IMR-90 (cell line): ENCODE results near the gene TNK2. TPM values are rescaled to one million over a fixed set of nuclear protein-coding genes. Genes with fewer than 3 reads are reported as not detected.
A peak's percentile ranks its signal among the peaks of the same experiment; 100 is the strongest.

Source experiments
- ATAC-seq: fragments of 200-7000 bp; cut with Tn5 transposase; 2 replicates; pipeline ENCODE4 v1.9.1; 2020; ENCODE audit warnings: low read depth, mild to moderate bottlenecking, moderate library complexity
- BruUV-seq: library from RNA; stranded (reverse); fragments of 400-500 nt; replicated peaks from 2 replicates; lab custom pipeline; 2021; lab: Mats Ljungman, UMichigan
- CTCF ChIA-PET: fragments of 300-600 bp; formaldehyde crosslinking; extraction: SDS; loops from one replicate; lab custom pipeline; 2021; ENCODE audit warnings: antibody characterized with exemption; lab: Yijun Ruan, JAX
- POLR2A ChIA-PET: fragments of 300-600 bp; sonication (Branson Sonifier 250); formaldehyde crosslinking; loops from one replicate; lab custom pipeline; 2022; ENCODE audit warnings: antibody characterized with exemption; ENCODE audit not compliant: unreplicated experiment; lab: Charles Lee
- DNase-seq: peaks from one replicate; pipeline ENCODE4 v3.0.0; 2013
- H2AFZ ChIP-seq: replicated peaks from 2 replicates; pipeline ENCODE3; 2013; ENCODE audit warnings: low read length, mild to moderate bottlenecking; ENCODE audit not compliant: poor library complexity
- H2AK5ac ChIP-seq: 2 replicates; pipeline ENCODE4 v1.6.1; 2013; ENCODE audit warnings: low read depth, low read length, inconsistent platforms
- H2AK9ac ChIP-seq: replicated peaks from 2 replicates; pipeline ENCODE3; 2013; ENCODE audit warnings: mild to moderate bottlenecking, low read depth, low read length, moderate library complexity; ENCODE audit not compliant: poor library complexity
- H2BK120ac ChIP-seq: 2 replicates; pipeline ENCODE4 v1.6.1; 2013; ENCODE audit warnings: low read depth, low read length, inconsistent platforms
- H2BK15ac ChIP-seq: 3 replicates; pipeline ENCODE4 v1.6.1; 2013; ENCODE audit warnings: low read depth, low read length, inconsistent platforms
- H2BK20ac ChIP-seq: 2 replicates; pipeline ENCODE4 v1.6.1; 2013; ENCODE audit warnings: low read depth, mild to moderate bottlenecking, inconsistent platforms, low read length, moderate library complexity
- H2BK5ac ChIP-seq: 2 replicates; pipeline ENCODE4 v1.6.1; 2013; ENCODE audit warnings: mild to moderate bottlenecking, low read depth, low read length, inconsistent platforms; ENCODE audit not compliant: poor library complexity, severe bottlenecking
- H3K14ac ChIP-seq: replicated peaks from 2 replicates; pipeline ENCODE4 v1.6.1; 2013; ENCODE audit warnings: low read depth, low read length, inconsistent platforms
- H3K18ac ChIP-seq: 2 replicates; pipeline ENCODE4 v1.6.1; 2013; ENCODE audit warnings: low read depth, low read length, control low read depth
- H3K23ac ChIP-seq: 2 replicates; pipeline ENCODE4 v1.6.1; 2013; ENCODE audit warnings: low read depth, low read length, inconsistent platforms
- H3K27ac ChIP-seq: 2 replicates; pipeline ENCODE4 v1.5.1; 2013; ENCODE audit warnings: mild to moderate bottlenecking, control low read depth, low read length; ENCODE audit not compliant: insufficient read depth
- H3K27me3 ChIP-seq: 2 replicates; pipeline ENCODE4 v1.6.1; 2013; ENCODE audit warnings: low read length; ENCODE audit not compliant: control insufficient read depth, insufficient read depth
- H3K36me3 ChIP-seq: 2 replicates; pipeline ENCODE4 v1.6.1; 2013; ENCODE audit warnings: low read length, mixed read lengths; ENCODE audit not compliant: control insufficient read depth, insufficient read depth
- H3K4ac ChIP-seq: 2 replicates; pipeline ENCODE4 v1.6.1; 2013; ENCODE audit warnings: low read depth, low read length, inconsistent platforms
- H3K4me1 ChIP-seq: 2 replicates; pipeline ENCODE4 v1.6.1; 2013; ENCODE audit warnings: low read length, mixed read lengths; ENCODE audit not compliant: control insufficient read depth, insufficient read depth
- H3K4me2 ChIP-seq: 2 replicates; pipeline ENCODE4 v1.6.1; 2013; ENCODE audit warnings: low read depth, mild to moderate bottlenecking, control low read depth, low read length, moderate library complexity
- H3K4me3 ChIP-seq: 2 replicates; pipeline ENCODE4 v1.5.1; 2013; ENCODE audit warnings: low read depth, mild to moderate bottlenecking, control low read depth, low read length, moderate library complexity; ENCODE audit not compliant: insufficient read depth
- H3K56ac ChIP-seq: 2 replicates; pipeline ENCODE4 v1.6.1; 2013; ENCODE audit warnings: low read length, inconsistent platforms; ENCODE audit not compliant: insufficient read depth; ENCODE audit errors: extremely low read depth
- H3K79me1 ChIP-seq, 2 experiments: 2 replicates each; pipeline ENCODE4 v1.6.1; 2013; ENCODE audit warnings: low read length in 2 of 2, inconsistent platforms in 1 of 2, low read depth in 1 of 2
- H3K9ac ChIP-seq: 2 replicates; pipeline ENCODE4 v1.6.1; 2013; ENCODE audit warnings: low read depth, low read length, control low read depth
- H3K9me1 ChIP-seq: 2 replicates; pipeline ENCODE4 v1.6.1; 2013; ENCODE audit warnings: low read length, inconsistent platforms; ENCODE audit not compliant: insufficient read depth
- H3K9me3 ChIP-seq: 2 replicates; pipeline ENCODE4 v1.6.1; 2013; ENCODE audit warnings: low read length; ENCODE audit not compliant: control insufficient read depth, insufficient read depth
- H4K20me1 ChIP-seq: 2 replicates; pipeline ENCODE4 v1.6.1; 2013; ENCODE audit warnings: low read length, inconsistent platforms; ENCODE audit not compliant: insufficient read depth
- H4K5ac ChIP-seq: 2 replicates; pipeline ENCODE4 v1.6.1; 2013; ENCODE audit warnings: mild to moderate bottlenecking, low read depth, low read length, control low read depth
- H4K8ac ChIP-seq, 2 experiments: 2 replicates each; pipeline ENCODE4 v1.6.1; 2013; ENCODE audit warnings: low read depth in 2 of 2, low read length in 2 of 2, control low read depth in 1 of 2, inconsistent platforms in 1 of 2
- H4K91ac ChIP-seq: 2 replicates; pipeline ENCODE4 v1.6.1; 2013; ENCODE audit warnings: low read depth, low read length, inconsistent platforms; ENCODE audit not compliant: insufficient read depth
- CEBPB ChIP-seq: IDR thresholded peaks from 2 replicates; pipeline ENCODE4 v1.6.1; 2012; ENCODE audit warnings: low read depth, low read length, improper control_type of control experiment
- CHD1 ChIP-seq: IDR thresholded peaks from 2 replicates; pipeline ENCODE4 v1.6.1; 2012; ENCODE audit warnings: low read depth, low read length, improper control_type of control experiment
- CTCF ChIP-seq: conservative IDR thresholded peaks from 2 replicates; pipeline ENCODE4 v1.5.1; 2012; ENCODE audit warnings: mild to moderate bottlenecking, low read depth, low read length, improper control_type of control experiment
- ELK1 ChIP-seq: fragments of 150-350 bp; IDR thresholded peaks from 2 replicates; pipeline ENCODE4 v1.6.1; 2016; ENCODE audit warnings: low read depth, mild to moderate bottlenecking, low read length, moderate library complexity, borderline replicate concordance
- FOS ChIP-seq: fragments of 150-350 bp; IDR thresholded peaks from 2 replicates; pipeline ENCODE4 v1.6.1; 2016; ENCODE audit warnings: low read depth, low read length
- MAFK ChIP-seq: IDR thresholded peaks from 2 replicates; pipeline ENCODE4 v1.6.1; 2012; ENCODE audit warnings: low read depth, low read length, improper control_type of control experiment
- MAZ ChIP-seq: IDR thresholded peaks from 2 replicates; pipeline ENCODE4 v1.6.1; 2012; ENCODE audit warnings: low read depth, mild to moderate bottlenecking, low read length, improper control_type of control experiment, moderate library complexity, borderline replicate concordance
- NFE2L2 ChIP-seq: fragments of 150-350 bp; IDR thresholded peaks from 2 replicates; pipeline ENCODE4 v1.6.1; 2016; ENCODE audit warnings: low read depth, mild to moderate bottlenecking, low read length
- RAD21 ChIP-seq: IDR thresholded peaks from 2 replicates; pipeline ENCODE4 v1.6.1; 2012; ENCODE audit warnings: low read length, improper control_type of control experiment
- RCOR1 ChIP-seq: IDR thresholded peaks from 2 replicates; pipeline ENCODE4 v1.6.1; 2012; ENCODE audit warnings: mild to moderate bottlenecking, low read length, improper control_type of control experiment; ENCODE audit not compliant: insufficient replicate concordance
- RFX5 ChIP-seq: IDR thresholded peaks from 2 replicates; pipeline ENCODE4 v1.8.0; 2012; ENCODE audit warnings: low read depth, mild to moderate bottlenecking, low read length, moderate library complexity
- SMC3 ChIP-seq: fragments of 150-350 bp; IDR thresholded peaks from 2 replicates; pipeline ENCODE4 v1.6.1; 2016; ENCODE audit warnings: low read depth, mild to moderate bottlenecking, antibody characterized with exemption, low read length, moderate library complexity
- WGBS, 2 experiments: methylation state at CpG; one replicate each; pipeline versions ENCODE4 v1.1.5 to v1.1.7; 2013; ENCODE audit warnings: missing lambda C conversion rate in 2 of 2; ENCODE audit not compliant: insufficient read length in 1 of 2; ENCODE audit errors: extremely low coverage in 2 of 2; 5-methylcytosine and 5-hydroxymethylcytosine counted together
- dilution Hi-C: fragments of 300-500 bp; cut with HindIII; formaldehyde crosslinking; loops from one replicate; pipeline ENCODE4 v1.14.3; 2018; ENCODE audit warnings: low sequenced_read_pairs; ENCODE audit not compliant: unreplicated experiment
- in situ Hi-C: fragments of 300-500 bp; cut with MboI; formaldehyde crosslinking; loops from 3 replicates; pipeline ENCODE4 v1.14.3; 2019; ENCODE audit warnings: low sequenced_read_pairs, inconsistent platforms, mixed read lengths
- intact Hi-C: fragments of 100-400 bp; cut with micrococcal nuclease; formaldehyde crosslinking; loops from 2 replicates; pipeline ENCODE4 v1.10.0; 2022
- polyA plus RNA-seq, 3 experiments: library from polyadenylated mRNA; depleted of rRNA; stranded (reverse); fragments of >200 nt; gene quantifications; 2 replicates each; pipeline ENCODE4 v1.2.3, GENCODE V29; 2012; ENCODE audit warnings: low replicate concordance in 1 of 3
- total RNA-seq: library from RNA; depleted of rRNA; stranded (reverse); fragments of >200 nt; gene quantifications from 2 replicates; pipeline ENCODE4 v1.2.3, GENCODE V29; 2012

TNK2 gene
- total and polyA plus RNA-seq, 2 of the 4 experiments (the other 2 are of a cell fraction) = 2.2 to 13.8 TPM

- Histone ChIP-seq H3K27ac (no peak overlapping the region), H2AK5ac (peak overlapping the region; percentile 35; the same call in 1 of the 2 replicates), H3K23ac (no peak overlapping the region), H3K9me1 (no peaks in the 10 kb centered on the region), H2BK20ac (no peak overlapping the region), H4K8ac (no peak overlapping the region), H3K14ac (no peak overlapping the region), H3K9me3 (no peaks in the 10 kb centered on the region), H4K91ac (no peak overlapping the region), H3K9ac (no peak overlapping the region), H2BK15ac (no peak overlapping the region), H2BK5ac (no peak overlapping the region), H3K4me3 (no peak overlapping the region), H3K56ac (no peak overlapping the region), H2AFZ (peak overlapping the region; percentile 84), H3K4ac (no peak overlapping the region), H3K4me2 (peak overlapping the region; percentile 70; the same call in 1 of the 2 replicates), H4K20me1 (no peaks in the 10 kb centered on the region), H3K36me3 (no peaks in the 10 kb centered on the region; the same call in 1 of the 2 replicates), H4K5ac (no peak overlapping the region), H3K18ac (no peak overlapping the region), H3K27me3 (no peaks in the 10 kb centered on the region), H3K4me1 (0 out of 2 replicates have a peak, but pooled peaks cover 2% of the 10 kb centered on the region), H2AK9ac (peak overlapping the region; percentile 68), H2BK120ac (no peak overlapping the region), H3K79me1 (no peaks in the 10 kb centered on the region)
- in situ Hi-C loops (no loop called here), intact Hi-C loops (loop anchor here (1.0 to 5.0 kb wide), 3 partner anchors 35 to 348 kb away; no protein-coding TSS in a partner anchor), dilution Hi-C loops (no loop called here)
- no TSS peak for BruUV-seq
- TF ChIP-seq MAFK = no peak
- no peak for TF ChIP-seq RCOR1
- TF ChIP-seq FOS = no peak
- TF ChIP-seq CTCF = peak; percentile 92
- TF ChIP-seq CEBPB = peak; percentile 74
- TF ChIP-seq CHD1 = no peak
- no peak for TF ChIP-seq RFX5
- no peak for TF ChIP-seq MAZ
- TF ChIP-seq ELK1 = no peak
- peak; percentile 80 for TF ChIP-seq RAD21
- TF ChIP-seq NFE2L2 = no peak
- TF ChIP-seq SMC3 = peak; percentile 76
- ChIA-PET POLR2A (no interaction called here), CTCF (interaction anchor here (0.9 to 2.6 kb wide), 4 partner anchors 8 to 55 kb away, joined by 3 to 19 read pairs (median 8); no protein-coding TSS in a partner anchor)
- peak; percentile 59 for ATAC-seq
- peak; percentile 44 for DNase-seq
- 60% methylated on average over 1 of the region's 21 CpGs; no CpG with 5 or more reads in 1 of the 2 experiments for WGBS, 2 experiments
These were observed 49.1 kb downstream of the TNK2 start for GRCh38 chr3:195859061-195859845.
